ENCODE results near the gene IRX3.

IRX3 gene

GRCh38 chr16:54313789-54314188, 27.2 kb upstream of the IRX3 start:
- no peak overlapping the region for H3K4me3 ChIP-seq (ENCODE audit: low read depth, low read length)
- DNase-seq (ENCODE audit: low read depth), result no peak
- no peak for TF ChIP-seq CTCF (IDR thresholded peaks at IDR 0.05; ENCODE audit: low read depth, low read length, missing control alignments)
- in situ Hi-C loops (cut with HindIII; ENCODE audit: low sequenced_read_pairs), result no loop called here

- in situ Hi-C loops (cut with HindIII; ENCODE audit: low sequenced_read_pairs), result no loop called here
- no peak for TF ChIP-seq CTCF (IDR thresholded peaks at IDR 0.05; ENCODE audit: low read depth, low read length, missing control alignments)
These were observed 26.0 kb upstream of the IRX3 start for GRCh38 chr16:54312502-54312991.

GRCh38 chr16:54309341-54309740, 22.8 kb upstream of the IRX3 start:
- in situ Hi-C loops (cut with HindIII; ENCODE audit: low sequenced_read_pairs), result no loop called here
- no peak overlapping the region for H3K4me3 ChIP-seq (ENCODE audit: low read depth, low read length)
- TF ChIP-seq CTCF (IDR thresholded peaks at IDR 0.05; ENCODE audit: low read depth, low read length, missing control alignments), result no peak
- DNase-seq (ENCODE audit: low read depth), result no peak

More at GRCh38 chr16:54312502-54312991, 26.0 kb upstream of the IRX3 start:
- no peak for DNase-seq (ENCODE audit: low read depth)
- H3K4me3 ChIP-seq (ENCODE audit: low read depth, low read length), result no peak overlapping the region

- no peak overlapping the region for H3K4me3 ChIP-seq (ENCODE audit: low read depth, low read length)
- in situ Hi-C loops (cut with HindIII; ENCODE audit: low sequenced_read_pairs), result no loop called here
- no peak for TF ChIP-seq CTCF (IDR thresholded peaks at IDR 0.05; ENCODE audit: low read depth, low read length, missing control alignments)
- DNase-seq (ENCODE audit: low read depth), result no peak
These were observed 18.5 kb upstream of the IRX3 start for GRCh38 chr16:54305080-54305479.

- no peak overlapping the region for H3K4me3 ChIP-seq (ENCODE audit: low read depth, low read length)
- TF ChIP-seq CTCF (IDR thresholded peaks at IDR 0.05; ENCODE audit: low read depth, low read length, missing control alignments), result no peak
- no peak for DNase-seq (ENCODE audit: low read depth)
- in situ Hi-C loops (cut with HindIII; ENCODE audit: low sequenced_read_pairs), result no loop called here
These were observed 17.0 kb upstream of the IRX3 start for GRCh38 chr16:54303613-54304012.

- TF ChIP-seq CTCF (IDR thresholded peaks at IDR 0.05; ENCODE audit: low read depth, low read length, missing control alignments), result no peak
- in situ Hi-C loops (cut with HindIII; ENCODE audit: low sequenced_read_pairs), result no loop called here
- no peak for DNase-seq (ENCODE audit: low read depth)
- no peak overlapping the region for H3K4me3 ChIP-seq (ENCODE audit: low read depth, low read length)
These were observed 10.6 kb upstream of the IRX3 start for GRCh38 chr16:54297154-54297553.

GRCh38 chr16:54296543-54296942, 10.0 kb upstream of the IRX3 start:
- no peak overlapping the region for H3K4me3 ChIP-seq (ENCODE audit: low read depth, low read length)
- in situ Hi-C loops (cut with HindIII; ENCODE audit: low sequenced_read_pairs), result no loop called here
- no peak for TF ChIP-seq CTCF (IDR thresholded peaks at IDR 0.05; ENCODE audit: low read depth, low read length, missing control alignments)
- no peak for DNase-seq (ENCODE audit: low read depth)
